ENCODE data around the gene BRMS1L. TPM values are rescaled to one million over a fixed set of nuclear protein-coding genes. Genes with fewer than 3 reads are reported as not detected.
"Not testable (repeated sequence)": the region's sequence is repeated elsewhere in the genome, so short reads cannot be mapped to it uniquely, and the experiment has no call there.

The BRMS1L gene
- total RNA-seq, 2 donors from 2014 or later: 4.8 to 6.8 TPM

- no peak overlapping the region for H3K4me3 Mint-ChIP-seq
- H3K27me3 Mint-ChIP-seq: no peaks in the 10 kb centered on the region
- H3K36me3 Mint-ChIP-seq: peaks cover 24% of the 10 kb centered on the region
Observed at GRCh38 chr14:35835208-35835982, 9.3 kb downstream of the BRMS1L start.

GRCh38 chr14:35841704-35842103 lies 15.6 kb downstream of the BRMS1L start:
- not testable (repeated sequence) for H3K4me1 Mint-ChIP-seq (ENCODE audit: low read depth in 2 of 2); H3K4me3 Mint-ChIP-seq; ATAC-seq; H3K27me3 Mint-ChIP-seq; H3K27ac Mint-ChIP-seq; DNase-seq (ENCODE audit: low spot score)
- Mint-ChIP-seq H3K9me3 (peaks cover 15% of the 10 kb centered on the region), H3K36me3 (peaks cover 59% of the 10 kb centered on the region)

More at GRCh38 chr14:35835208-35835982, 9.3 kb downstream of the BRMS1L start:
- Mint-ChIP-seq H3K27ac (no peak overlapping the region), H3K4me1 (ENCODE audit: low read depth in 2 of 2) (peaks cover 0 to 2% of the 10 kb centered on the region in 2 donors), H3K9me3 (no peaks in the 10 kb centered on the region)
- DNase-seq (ENCODE audit: low spot score): no peak
- no peak for ATAC-seq

GRCh38 chr14:35842245-35842644 lies 16.1 kb downstream of the BRMS1L start:
- ATAC-seq; H3K27me3 Mint-ChIP-seq; DNase-seq (ENCODE audit: low spot score); H3K4me1 Mint-ChIP-seq (ENCODE audit: low read depth in 2 of 2); H3K4me3 Mint-ChIP-seq; H3K27ac Mint-ChIP-seq: not testable (repeated sequence)
- H3K36me3 Mint-ChIP-seq: peaks cover 59% of the 10 kb centered on the region
- peaks cover 15% of the 10 kb centered on the region for H3K9me3 Mint-ChIP-seq

GRCh38 chr14:35844494-35844893 lies 18.4 kb downstream of the BRMS1L start:
- Mint-ChIP-seq H3K4me3 (no peak overlapping the region), H3K27me3 (no peaks in the 10 kb centered on the region), H3K36me3 (peaks cover 44% of the 10 kb centered on the region), H3K9me3 (peaks cover 15% of the 10 kb centered on the region), H3K4me1 (ENCODE audit: low read depth in 2 of 2) (peaks cover 0 to 3% of the 10 kb centered on the region in 2 donors), H3K27ac (no peak overlapping the region)
- DNase-seq (ENCODE audit: low spot score) (no peak), ATAC-seq (no peak)

- H3K4me1 Mint-ChIP-seq (ENCODE audit: low read depth in 2 of 2): peaks cover 0 to 3% of the 10 kb centered on the region in 2 donors
- no peak overlapping the region for H3K27ac Mint-ChIP-seq
- peaks cover 4% of the 10 kb centered on the region for H3K9me3 Mint-ChIP-seq
- no peaks in the 10 kb centered on the region for H3K27me3 Mint-ChIP-seq
- ATAC-seq (no peak), DNase-seq (ENCODE audit: low spot score) (no peak)
- H3K4me3 Mint-ChIP-seq: no peak overlapping the region
- H3K36me3 Mint-ChIP-seq: peaks cover 28% of the 10 kb centered on the region
Observed at GRCh38 chr14:35847636-35848035, 21.5 kb downstream of the BRMS1L start.

GRCh38 chr14:35849122-35849521 lies 23.0 kb downstream of the BRMS1L start:
- no peak overlapping the region for H3K4me3 Mint-ChIP-seq
- no peaks in the 10 kb centered on the region for H3K27me3 Mint-ChIP-seq
- no peaks in the 10 kb centered on the region for H3K9me3 Mint-ChIP-seq
- ATAC-seq (no peak), DNase-seq (ENCODE audit: low spot score) (no peak)
- H3K36me3 Mint-ChIP-seq: peaks cover 20% of the 10 kb centered on the region
- peaks cover 0 to 3% of the 10 kb centered on the region in 2 donors for H3K4me1 Mint-ChIP-seq (ENCODE audit: low read depth in 2 of 2)
- H3K27ac Mint-ChIP-seq: no peak overlapping the region

GRCh38 chr14:35851823-35852222 lies 25.7 kb downstream of the BRMS1L start:
- DNase-seq (ENCODE audit: low spot score): no peak
- Mint-ChIP-seq H3K27me3 (no peaks in the 10 kb centered on the region), H3K4me3 (no peak overlapping the region)

GRCh38 chr14:35853225-35853624 lies 27.1 kb downstream of the BRMS1L start:
- Mint-ChIP-seq H3K4me3 (no peak overlapping the region), H3K27me3 (no peaks in the 10 kb centered on the region), H3K4me1 (ENCODE audit: low read depth in 2 of 2) (peaks cover 0 to 4% of the 10 kb centered on the region in 2 donors), H3K36me3 (peaks cover 13% of the 10 kb centered on the region), H3K9me3 (no peaks in the 10 kb centered on the region), H3K27ac (no peak overlapping the region)
- DNase-seq (ENCODE audit: low spot score) (no peak), ATAC-seq (no peak)

More at GRCh38 chr14:35851823-35852222, 25.7 kb downstream of the BRMS1L start:
- Mint-ChIP-seq H3K27ac (no peak overlapping the region), H3K9me3 (no peaks in the 10 kb centered on the region), H3K36me3 (peaks cover 13% of the 10 kb centered on the region), H3K4me1 (ENCODE audit: low read depth in 2 of 2) (peaks cover 0 to 4% of the 10 kb centered on the region in 2 donors)
- no peak for ATAC-seq

GRCh38 chr14:35854696-35855270 lies 28.6 kb downstream of the BRMS1L start:
- Mint-ChIP-seq H3K4me3 (no peak overlapping the region), H3K27ac (no peak overlapping the region), H3K36me3 (peaks cover 18% of the 10 kb centered on the region), H3K9me3 (no peaks in the 10 kb centered on the region), H3K27me3 (no peaks in the 10 kb centered on the region), H3K4me1 (ENCODE audit: low read depth in 2 of 2) (peaks cover 0 to 4% of the 10 kb centered on the region in 2 donors)
- ATAC-seq (no peak), DNase-seq (ENCODE audit: low spot score) (no peak)

GRCh38 chr14:35855876-35856481 lies 29.8 kb downstream of the BRMS1L start:
- no peaks in the 10 kb centered on the region for H3K27me3 Mint-ChIP-seq
- H3K9me3 Mint-ChIP-seq: no peaks in the 10 kb centered on the region
- H3K4me3 Mint-ChIP-seq: no peak overlapping the region
- H3K4me1 Mint-ChIP-seq (ENCODE audit: low read depth in 2 of 2): peaks cover 0 to 4% of the 10 kb centered on the region in 2 donors
- no peak overlapping the region for H3K27ac Mint-ChIP-seq
- peaks cover 16% of the 10 kb centered on the region for H3K36me3 Mint-ChIP-seq
- no peak for ATAC-seq
- no peak for DNase-seq (ENCODE audit: low spot score)

GRCh38 chr14:35858521-35859209 lies 32.5 kb downstream of the BRMS1L start:
- Mint-ChIP-seq H3K9me3 (no peaks in the 10 kb centered on the region), H3K4me3 (no peak overlapping the region), H3K27ac (no peak overlapping the region), H3K27me3 (no peaks in the 10 kb centered on the region), H3K4me1 (ENCODE audit: low read depth in 2 of 2) (peaks cover 0 to 4% of the 10 kb centered on the region in 2 donors), H3K36me3 (peaks cover 12% of the 10 kb centered on the region)
- ATAC-seq (no peak), DNase-seq (ENCODE audit: low spot score) (no peak)

GRCh38 chr14:35861204-35861868 lies 35.2 kb downstream of the BRMS1L start:
- no peaks in the 10 kb centered on the region for H3K9me3 Mint-ChIP-seq
- no peak overlapping the region for H3K27ac Mint-ChIP-seq
- no peak overlapping the region for H3K4me3 Mint-ChIP-seq
- ATAC-seq (no peak), DNase-seq (ENCODE audit: low spot score) (no peak)
- H3K36me3 Mint-ChIP-seq: peaks cover 22% of the 10 kb centered on the region
- H3K4me1 Mint-ChIP-seq (ENCODE audit: low read depth in 2 of 2): no peaks in the 10 kb centered on the region
- H3K27me3 Mint-ChIP-seq: no peaks in the 10 kb centered on the region

- peaks cover 18% of the 10 kb centered on the region for H3K36me3 Mint-ChIP-seq
- no peak for DNase-seq (ENCODE audit: low spot score)
- no peaks in the 10 kb centered on the region for H3K4me1 Mint-ChIP-seq (ENCODE audit: low read depth in 2 of 2)
- H3K27ac Mint-ChIP-seq: no peak overlapping the region
- no peak for ATAC-seq
- no peak overlapping the region for H3K4me3 Mint-ChIP-seq
- H3K27me3 Mint-ChIP-seq: no peaks in the 10 kb centered on the region
- no peaks in the 10 kb centered on the region for H3K9me3 Mint-ChIP-seq
Observed at GRCh38 chr14:35865611-35866324, 39.6 kb downstream of the BRMS1L start.

Data from natural killer cell treated with Interleukin-12 subunit alpha and Interleukin-12 subunit beta and Interleukin-15 and Interleukin-18, amount 100 ng/mL, for 72 hours (primary cell).